Measurements from ENCODE around the gene N4BP2L2. TPM values are rescaled to one million over a fixed set of nuclear protein-coding genes. Genes with fewer than 3 reads are reported as not detected.

The N4BP2L2 gene
- total RNA-seq, 1 donor from 2014 or later: 260 TPM

DNA sequence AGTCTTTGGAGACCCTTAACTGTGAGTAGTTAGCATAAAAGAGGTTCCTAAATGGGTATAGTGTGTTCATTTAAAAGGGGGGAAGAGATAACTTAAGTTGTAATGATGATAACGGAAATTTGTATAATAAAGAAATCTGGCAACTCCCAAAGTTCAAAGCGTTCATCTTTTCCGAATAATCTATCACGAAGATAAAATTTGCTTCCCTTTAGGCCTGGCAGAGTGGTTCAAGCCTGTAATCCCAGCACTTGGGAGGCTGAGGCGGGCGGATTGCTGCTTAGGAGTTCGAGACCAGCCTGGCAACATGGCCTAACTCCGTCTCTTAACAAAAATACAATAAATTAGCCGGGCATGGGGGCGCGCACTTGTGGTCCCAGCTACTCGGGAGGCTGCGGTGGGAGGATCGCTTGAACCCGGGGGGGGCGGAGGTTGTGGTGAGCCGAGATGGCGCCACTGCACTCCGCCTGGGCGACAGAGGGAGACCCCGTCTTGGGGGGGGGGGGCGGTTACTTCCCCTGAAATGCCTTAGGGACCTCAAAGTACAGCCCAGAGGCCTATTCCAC is 934 bp downstream of the N4BP2L2 start:
- ATAC-seq: peak; percentile 21
- peak; percentile 66 for DNase-seq (ENCODE audit: low spot score)
- intact Hi-C loops (cut with DNase I): no loop called here

DNA sequence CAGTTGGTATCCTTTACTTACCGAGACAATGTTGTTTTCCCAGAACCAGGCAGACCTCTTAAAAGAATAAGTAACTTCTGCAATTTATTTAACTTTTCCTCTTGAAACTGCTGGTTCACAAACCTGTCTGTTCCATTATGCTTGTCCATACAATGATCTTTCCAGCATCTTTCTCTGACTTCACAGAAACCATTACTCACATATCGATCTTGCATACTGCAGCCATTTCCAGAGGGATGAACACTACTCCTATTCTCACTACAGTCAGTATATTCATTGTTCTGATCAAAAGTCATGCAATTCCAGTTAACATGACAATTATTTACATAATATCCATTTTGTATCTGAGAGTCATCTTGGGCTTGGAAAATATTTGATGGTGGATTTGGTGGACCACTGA is 2.8 kb downstream of the N4BP2L2 start:
- intact Hi-C loops (cut with DNase I): no loop called here
- DNase-seq (ENCODE audit: low spot score): no peak
- ATAC-seq: no peak

- ATAC-seq (no peak), DNase-seq (ENCODE audit: low spot score) (no peak)
- intact Hi-C loops (cut with DNase I): no loop called here
Measured at GRCh38 chr13:32535115-32535514, 3.5 kb downstream of the N4BP2L2 start.

- intact Hi-C loops (cut with DNase I): no loop called here
- DNase-seq (ENCODE audit: low spot score): no peak
- ATAC-seq: peak; percentile 85
Measured at GRCh38 chr13:32530841-32531253, 7.7 kb downstream of the N4BP2L2 start.

DNA sequence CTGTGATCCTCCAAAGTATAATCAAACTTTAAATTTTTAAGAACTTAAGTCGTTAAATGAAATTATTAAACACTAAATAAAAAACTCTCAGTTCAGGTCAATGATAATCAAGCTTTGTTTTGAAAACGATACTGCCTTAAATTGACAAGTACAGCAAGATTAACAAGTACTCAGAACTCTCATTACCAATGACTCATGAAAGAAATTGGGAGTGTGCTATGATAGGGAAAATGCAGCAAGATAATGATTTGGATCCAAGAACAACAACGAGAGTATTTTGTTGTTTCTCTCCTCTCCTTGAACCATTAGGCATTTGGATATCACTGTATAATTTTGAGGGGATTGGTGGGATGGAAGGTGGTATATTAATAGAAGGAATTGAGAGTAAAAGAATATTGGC is 10.2 kb downstream of the N4BP2L2 start:
- intact Hi-C loops (cut with DNase I): no loop called here
- DNase-seq (ENCODE audit: low spot score): no peak
- ATAC-seq: peak; percentile 63

- intact Hi-C loops (cut with DNase I): no loop called here
- DNase-seq (ENCODE audit: low spot score) (no peak), ATAC-seq (no peak)
Measured at GRCh38 chr13:32527151-32527550, 11.4 kb downstream of the N4BP2L2 start.

GRCh38 chr13:32525766-32526165 is 12.8 kb downstream of the N4BP2L2 start:
- ATAC-seq (no peak), DNase-seq (ENCODE audit: low spot score) (no peak)
- intact Hi-C loops (cut with DNase I): no loop called here

DNA sequence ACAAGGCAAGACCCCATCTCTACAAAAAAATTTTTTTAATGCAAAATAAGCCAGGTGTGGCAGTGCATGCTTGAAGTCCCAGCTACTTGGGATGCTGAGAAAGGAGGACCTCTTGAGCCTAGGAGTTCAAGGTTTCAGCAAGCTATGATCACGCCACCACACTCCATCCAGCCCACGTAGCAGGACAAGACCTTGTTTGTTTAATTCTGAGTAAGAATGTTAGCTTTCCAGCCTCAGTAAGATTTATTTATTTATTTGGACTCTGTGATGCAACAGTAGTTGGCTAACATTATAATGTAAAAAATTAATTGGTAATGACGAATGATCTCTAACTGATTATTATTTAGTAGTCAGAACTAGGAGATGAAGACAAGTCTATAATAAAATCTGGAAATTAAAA is 23.3 kb downstream of the N4BP2L2 start:
- intact Hi-C loops (cut with DNase I): no loop called here
- no peak for ATAC-seq
- no peak for DNase-seq (ENCODE audit: low spot score)

GRCh38 chr13:32511482-32511881 is 27.1 kb downstream of the N4BP2L2 start:
- DNase-seq (ENCODE audit: low spot score) (no peak), ATAC-seq (no peak)
- intact Hi-C loops (cut with DNase I): no loop called here

DNA sequence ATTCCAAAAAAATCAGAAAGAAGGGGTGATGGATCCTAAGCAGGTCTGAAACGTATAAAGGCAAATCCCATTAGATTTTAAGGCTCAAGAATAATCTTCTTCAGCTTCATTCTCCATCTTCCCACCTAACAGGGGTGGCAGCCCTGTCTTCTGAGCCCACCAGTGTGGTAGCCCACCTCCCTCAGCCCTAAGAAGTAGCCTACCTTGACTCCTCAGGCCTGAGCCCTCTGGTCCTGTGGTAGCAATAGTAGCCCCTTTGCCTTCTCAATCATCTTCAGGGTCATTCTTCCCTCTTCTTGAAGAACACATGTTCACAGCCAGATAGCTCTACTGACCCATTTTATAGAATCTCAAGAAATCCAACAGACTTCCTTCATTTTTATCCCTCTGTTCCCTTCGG is 33.7 kb downstream of the N4BP2L2 start:
- ATAC-seq: no peak
- intact Hi-C loops (cut with DNase I): no loop called here

GRCh38 chr13:32504263-32504662 is 34.3 kb downstream of the N4BP2L2 start:
- ATAC-seq: peak; percentile 46
- intact Hi-C loops (cut with DNase I): no loop called here
- DNase-seq (ENCODE audit: low spot score): no peak

More for the DNA sequence above, 33.7 kb downstream of the N4BP2L2 start:
- DNase-seq (ENCODE audit: low spot score): no peak

GRCh38 chr13:32503727-32504126 is 34.9 kb downstream of the N4BP2L2 start:
- DNase-seq (ENCODE audit: low spot score): no peak
- ATAC-seq: peak; percentile 46
- intact Hi-C loops (cut with DNase I): no loop called here

- ATAC-seq (no peak), DNase-seq (ENCODE audit: low spot score) (no peak)
- intact Hi-C loops (cut with DNase I): no loop called here
Measured at GRCh38 chr13:32501064-32501463, 37.5 kb downstream of the N4BP2L2 start.

GRCh38 chr13:32499538-32500210 is 38.9 kb downstream of the N4BP2L2 start:
- DNase-seq (ENCODE audit: low spot score): no peak
- intact Hi-C loops (cut with DNase I): no loop called here
- ATAC-seq: no peak

GRCh38 chr13:32497589-32497988 is 41.0 kb downstream of the N4BP2L2 start:
- ATAC-seq: no peak
- intact Hi-C loops (cut with DNase I): no loop called here
- no peak for DNase-seq (ENCODE audit: low spot score)

- no peak for DNase-seq (ENCODE audit: low spot score)
- ATAC-seq: no peak
- intact Hi-C loops (cut with DNase I): no loop called here
Measured at GRCh38 chr13:32496599-32497160, 41.9 kb downstream of the N4BP2L2 start.

DNA sequence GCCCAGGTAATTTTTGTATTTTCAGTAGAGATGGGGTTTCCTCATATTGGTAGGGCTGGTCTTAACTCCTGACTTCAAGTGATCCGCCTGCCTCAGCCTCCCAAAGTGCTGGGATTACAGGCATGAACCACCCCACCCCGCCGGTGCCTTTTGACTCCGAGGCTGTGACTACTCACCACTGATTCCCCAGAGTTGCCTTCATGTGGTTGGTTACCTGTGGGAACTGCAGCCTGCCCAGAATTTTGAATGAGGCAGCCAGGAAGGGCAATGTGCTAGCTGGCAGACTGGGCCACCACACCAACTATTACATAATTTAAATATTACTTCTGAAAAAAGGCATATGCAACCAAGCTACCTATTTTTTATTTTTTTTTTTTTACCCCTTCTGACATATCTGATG is 42.8 kb downstream of the N4BP2L2 start:
- intact Hi-C loops (cut with DNase I): no loop called here
- ATAC-seq (no peak), DNase-seq (ENCODE audit: low spot score) (no peak)

DNA sequence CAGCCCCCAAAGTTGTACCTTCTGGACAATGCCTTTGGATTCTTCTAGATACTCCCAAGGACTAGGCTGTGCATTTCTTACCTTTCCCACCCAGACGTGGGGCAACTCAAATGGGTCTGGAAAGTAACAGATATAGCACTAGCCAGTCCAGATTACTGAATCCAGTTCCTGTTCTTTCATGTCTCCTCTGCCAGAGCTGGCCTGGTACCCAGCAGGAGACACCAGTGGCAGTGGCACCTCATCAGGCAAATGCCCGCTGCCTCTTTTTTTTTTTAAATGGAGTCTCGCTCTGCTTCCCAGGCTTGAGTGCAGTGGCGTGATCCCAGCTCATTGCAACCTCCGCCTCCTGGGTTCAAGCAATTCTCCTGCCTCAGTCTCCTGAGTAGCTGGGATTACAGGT is 43.2 kb downstream of the N4BP2L2 start:
- ATAC-seq: peak; percentile 26
- intact Hi-C loops (cut with DNase I): no loop called here
- DNase-seq (ENCODE audit: low spot score): no peak

GRCh38 chr13:32491028-32491427 is 47.6 kb downstream of the N4BP2L2 start:
- intact Hi-C loops (cut with DNase I): no loop called here
- DNase-seq (ENCODE audit: low spot score): no peak
- ATAC-seq: no peak

DNA sequence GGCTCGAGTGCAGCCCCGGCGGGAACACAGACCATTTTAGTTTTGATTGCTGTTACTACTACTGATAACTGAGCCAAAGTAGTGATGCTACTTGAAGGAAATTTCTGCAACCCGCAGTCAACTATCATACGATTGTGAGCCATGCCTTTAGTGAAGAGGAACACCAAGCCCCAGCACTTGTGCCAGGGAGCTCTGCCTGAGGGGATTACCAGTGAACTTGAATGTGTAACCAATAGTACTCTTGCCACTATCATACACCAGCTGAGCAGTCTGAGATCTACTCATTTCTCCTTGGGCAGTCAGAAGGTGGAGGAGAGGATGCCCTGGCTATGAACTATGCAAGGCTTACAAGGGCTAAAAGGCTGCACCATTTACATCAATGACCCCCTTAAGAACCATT is 61.7 kb downstream of the N4BP2L2 start:
- DNase-seq (ENCODE audit: low spot score) (no peak), ATAC-seq (no peak)
- intact Hi-C loops (cut with DNase I): no loop called here

Measured in sciatic nerve (tissue), 2 donors.